ENCODE measurements around the gene MAS1L.

MAS1L gene

GRCh38 chr6:29522227-29522626, 34.5 kb upstream of the MAS1L start:
- TF ChIP-seq EZH2 (IDR thresholded peaks at IDR 0.05; ENCODE audit: borderline replicate concordance, low read length) (no peak), CTCF (IDR thresholded peaks at IDR 0.05; ENCODE audit: low read length) (no peak)
- no peaks in the 10 kb centered on the region for H3K9me3 ChIP-seq (ENCODE audit: low read length)
- no peaks in the 10 kb centered on the region for H3K9me2 ChIP-seq (ENCODE audit: low read depth, low read length)
- no peaks in the 10 kb centered on the region for H3K4me1 ChIP-seq (ENCODE audit: insufficient read depth, low read length, severe bottlenecking)
- H3K4me3 ChIP-seq (ENCODE audit: low read depth, low read length, poor library complexity, severe bottlenecking) = no peak overlapping the region
- H3K9ac ChIP-seq (ENCODE audit: low read length) = no peak overlapping the region
- no peaks in the 10 kb centered on the region for H3K36me3 ChIP-seq (ENCODE audit: insufficient read depth, low read length)
- H3K79me2 ChIP-seq (ENCODE audit: insufficient read depth, low read length) = no peaks in the 10 kb centered on the region
- H3K27ac ChIP-seq (ENCODE audit: low read depth, low read length, poor library complexity, severe bottlenecking) = no peak overlapping the region
- H2AFZ ChIP-seq (ENCODE audit: low read length) = no peak overlapping the region
- no peaks in the 10 kb centered on the region for H3F3A ChIP-seq (ENCODE audit: insufficient read depth, low read length)
- no peak overlapping the region for H3K4me2 ChIP-seq (ENCODE audit: low read length)
- no peaks in the 10 kb centered on the region for H3K27me3 ChIP-seq (ENCODE audit: insufficient read depth, low read length)
- H4K20me1 ChIP-seq (ENCODE audit: insufficient read depth, low read length) = no peaks in the 10 kb centered on the region

GRCh38 chr6:29521006-29521680, 33.4 kb upstream of the MAS1L start:
- H3K9me2 ChIP-seq (ENCODE audit: low read depth, low read length) = no peaks in the 10 kb centered on the region
- TF ChIP-seq CTCF (IDR thresholded peaks at IDR 0.05; ENCODE audit: low read length) = no peak
- no peak overlapping the region for H3K4me3 ChIP-seq (ENCODE audit: low read depth, low read length, poor library complexity, severe bottlenecking)

GRCh38 chr6:29520232-29520631, 32.5 kb upstream of the MAS1L start:
- Histone ChIP-seq H3K4me1 (ENCODE audit: insufficient read depth, low read length, severe bottlenecking) (no peaks in the 10 kb centered on the region), H3K9ac (ENCODE audit: low read length) (no peak overlapping the region)

More at GRCh38 chr6:29521006-29521680, 33.4 kb upstream of the MAS1L start:
- Histone ChIP-seq H3K4me2 (ENCODE audit: low read length) (no peak overlapping the region), H3F3A (ENCODE audit: insufficient read depth, low read length) (no peaks in the 10 kb centered on the region), H3K27ac (ENCODE audit: low read depth, low read length, poor library complexity, severe bottlenecking) (no peak overlapping the region), H3K9me3 (ENCODE audit: low read length) (no peaks in the 10 kb centered on the region), H3K36me3 (ENCODE audit: insufficient read depth, low read length) (no peaks in the 10 kb centered on the region), H4K20me1 (ENCODE audit: insufficient read depth, low read length) (no peaks in the 10 kb centered on the region), H3K27me3 (ENCODE audit: insufficient read depth, low read length) (no peaks in the 10 kb centered on the region), H3K79me2 (ENCODE audit: insufficient read depth, low read length) (no peaks in the 10 kb centered on the region), H2AFZ (ENCODE audit: low read length) (no peak overlapping the region), H3K9ac (ENCODE audit: low read length) (no peak overlapping the region), H3K4me1 (ENCODE audit: insufficient read depth, low read length, severe bottlenecking) (no peaks in the 10 kb centered on the region)

More at GRCh38 chr6:29520232-29520631, 32.5 kb upstream of the MAS1L start:
- Histone ChIP-seq H3K36me3 (ENCODE audit: insufficient read depth, low read length) (no peaks in the 10 kb centered on the region), H3K4me2 (ENCODE audit: low read length) (no peak overlapping the region), H3K4me3 (ENCODE audit: low read depth, low read length, poor library complexity, severe bottlenecking) (no peak overlapping the region), H3K27me3 (ENCODE audit: insufficient read depth, low read length) (no peaks in the 10 kb centered on the region), H3K9me2 (ENCODE audit: low read depth, low read length) (no peaks in the 10 kb centered on the region), H3K9me3 (ENCODE audit: low read length) (no peaks in the 10 kb centered on the region), H2AFZ (ENCODE audit: low read length) (no peak overlapping the region), H3K79me2 (ENCODE audit: insufficient read depth, low read length) (no peaks in the 10 kb centered on the region), H3F3A (ENCODE audit: insufficient read depth, low read length) (no peaks in the 10 kb centered on the region), H4K20me1 (ENCODE audit: insufficient read depth, low read length) (no peaks in the 10 kb centered on the region), H3K27ac (ENCODE audit: low read depth, low read length, poor library complexity, severe bottlenecking) (no peak overlapping the region)
- TF ChIP-seq CTCF (IDR thresholded peaks at IDR 0.05; ENCODE audit: low read length) (no peak), EZH2 (IDR thresholded peaks at IDR 0.05; ENCODE audit: borderline replicate concordance, low read length) (no peak)

All from OCI-LY1 (cell line).